GM18873 (cell line): ENCODE results near the gene AUNIP.

ENCODE experiments used
- ATAC-seq: cut with Tn5 transposase; IDR thresholded peaks from one replicate; pipeline ENCODE4 v1.9.1; 2021; ENCODE audit warnings: mild to moderate bottlenecking, moderate library complexity, moderate number of reproducible peaks; ENCODE audit not compliant: unreplicated experiment, low FRiP score

Gene AUNIP

GRCh38 chr1:25799352-25799934 lies 59.8 kb downstream of the AUNIP start:
- ATAC-seq, result no peak

GRCh38 chr1:25798666-25799351 lies 60.4 kb downstream of the AUNIP start:
- ATAC-seq, result no peak

- no peak for ATAC-seq
Measured at GRCh38 chr1:25797939-25798338, 61.3 kb downstream of the AUNIP start.

- no peak for ATAC-seq
Measured at GRCh38 chr1:25796811-25797458, 62.3 kb downstream of the AUNIP start.

GRCh38 chr1:25795946-25796810 lies 63.1 kb downstream of the AUNIP start:
- no peak for ATAC-seq

- no peak for ATAC-seq
Measured at GRCh38 chr1:25795211-25795610, 64.0 kb downstream of the AUNIP start.

GRCh38 chr1:25794325-25794724 lies 64.9 kb downstream of the AUNIP start:
- no peak for ATAC-seq

GRCh38 chr1:25793585-25794170 lies 65.6 kb downstream of the AUNIP start:
- no peak for ATAC-seq

GRCh38 chr1:25792115-25792514 lies 67.1 kb downstream of the AUNIP start:
- ATAC-seq, result no peak

GRCh38 chr1:25790472-25790871 lies 68.8 kb downstream of the AUNIP start:
- no peak for ATAC-seq

GRCh38 chr1:25787760-25788166 lies 71.5 kb downstream of the AUNIP start:
- ATAC-seq, result no peak

GRCh38 chr1:25786887-25787759 lies 72.1 kb downstream of the AUNIP start:
- no peak for ATAC-seq

- ATAC-seq, result no peak
Measured at GRCh38 chr1:25785333-25786067, 73.8 kb downstream of the AUNIP start.

GRCh38 chr1:25784575-25785051 lies 74.6 kb downstream of the AUNIP start:
- no peak for ATAC-seq
